ENCODE results near the gene ADARB2.

Gene ADARB2

GRCh38 chr10:1395481-1396296 is 341.6 kb downstream of the ADARB2 start:
- no peak for DNase-seq (ENCODE audit: low read depth in 2 of 2)

GRCh38 chr10:1395025-1395480 is 342.3 kb downstream of the ADARB2 start:
- no peak for DNase-seq (ENCODE audit: low read depth in 2 of 2)

- DNase-seq (ENCODE audit: low read depth in 2 of 2) = no peak
Observed at GRCh38 chr10:1394155-1394912, 343.0 kb downstream of the ADARB2 start.

- DNase-seq (ENCODE audit: low read depth in 2 of 2) = no peak
Observed at GRCh38 chr10:1393481-1393880, 343.8 kb downstream of the ADARB2 start.

GRCh38 chr10:1392127-1392526 is 345.2 kb downstream of the ADARB2 start:
- no peak for DNase-seq (ENCODE audit: low read depth in 2 of 2)

- no peak for DNase-seq (ENCODE audit: low read depth in 2 of 2)
Observed at GRCh38 chr10:1390200-1390599, 347.1 kb downstream of the ADARB2 start.

- DNase-seq (ENCODE audit: low read depth in 2 of 2) = no peak
Observed at GRCh38 chr10:1384026-1384425, 353.3 kb downstream of the ADARB2 start.

GRCh38 chr10:1382711-1383110 is 354.6 kb downstream of the ADARB2 start:
- no peak for DNase-seq (ENCODE audit: low read depth in 2 of 2)

- DNase-seq (ENCODE audit: low read depth in 2 of 2) = no peak
Observed at GRCh38 chr10:1381339-1381738, 356.0 kb downstream of the ADARB2 start.

- no peak for DNase-seq (ENCODE audit: low read depth in 2 of 2)
Observed at GRCh38 chr10:1380088-1380671, 357.1 kb downstream of the ADARB2 start.

GRCh38 chr10:1379601-1380000 is 357.7 kb downstream of the ADARB2 start:
- DNase-seq (ENCODE audit: low read depth in 2 of 2) = no peak

- no peak for DNase-seq (ENCODE audit: low read depth in 2 of 2)
Observed at GRCh38 chr10:1378473-1378872, 358.9 kb downstream of the ADARB2 start.

GRCh38 chr10:1377740-1378397 is 359.5 kb downstream of the ADARB2 start:
- no peak for DNase-seq (ENCODE audit: low read depth in 2 of 2)

GRCh38 chr10:1377231-1377630 is 360.1 kb downstream of the ADARB2 start:
- no peak for DNase-seq (ENCODE audit: low read depth in 2 of 2)

- DNase-seq (ENCODE audit: low read depth in 2 of 2) = no peak
Observed at GRCh38 chr10:1376384-1376945, 360.9 kb downstream of the ADARB2 start.

- DNase-seq (ENCODE audit: low read depth in 2 of 2) = no peak
Observed at GRCh38 chr10:1375346-1376170, 361.8 kb downstream of the ADARB2 start.

GRCh38 chr10:1374511-1375345 is 362.6 kb downstream of the ADARB2 start:
- DNase-seq (ENCODE audit: low read depth in 2 of 2) = no peak

- DNase-seq (ENCODE audit: low read depth in 2 of 2) = no peak
Observed at GRCh38 chr10:1373287-1373686, 364.0 kb downstream of the ADARB2 start.

- no peak for DNase-seq (ENCODE audit: low read depth in 2 of 2)
Observed at GRCh38 chr10:1372212-1372611, 365.1 kb downstream of the ADARB2 start.

GRCh38 chr10:1370298-1370697 is 367.0 kb downstream of the ADARB2 start:
- no peak for DNase-seq (ENCODE audit: low read depth in 2 of 2)
